ENCODE data around the gene ACVR1B.

ACVR1B gene

GRCh38 chr12:51951199-51951842 lies at the start of gene ACVR1B:
Gene ACVR1B (plus strand): TSS chr12:51951699. CDS start chr12:51951744, 45 bp downstream.
- DNase-seq (ENCODE audit: low read depth): peak; percentile 80

- DNase-seq (ENCODE audit: low read depth): no peak
Observed at GRCh38 chr12:51901881-51902280, 49.6 kb upstream of the ACVR1B start.

DNA sequence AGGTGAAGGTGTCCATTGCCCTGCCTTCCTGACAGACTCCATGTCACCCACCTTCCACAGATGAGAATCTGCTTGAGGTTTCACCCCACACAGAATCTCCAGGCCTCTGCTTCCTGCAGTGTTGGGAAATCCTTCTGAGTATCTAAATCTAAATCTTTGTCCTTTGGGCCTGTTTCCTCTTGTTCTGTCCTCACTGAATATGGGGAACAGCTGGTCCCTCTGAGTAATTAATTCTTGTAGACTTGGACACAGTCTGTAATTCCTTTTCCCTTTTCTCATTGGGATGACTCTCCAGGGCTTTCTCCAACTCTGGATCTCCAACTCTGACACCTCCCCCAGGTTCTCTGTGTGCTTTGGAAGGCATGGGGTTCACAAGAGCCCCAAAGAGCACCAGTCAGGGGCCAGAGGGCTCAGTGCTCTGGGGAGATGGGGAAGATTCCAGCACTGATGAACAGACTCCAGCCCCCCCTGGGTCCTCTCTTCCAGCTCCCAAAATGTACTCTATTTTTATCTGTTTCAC lies 46.5 kb upstream of the ACVR1B start:
- DNase-seq (ENCODE audit: low read depth): no peak

- peak; percentile 62 for DNase-seq (ENCODE audit: low read depth)
Observed at GRCh38 chr12:51905471-51906429, 45.7 kb upstream of the ACVR1B start.

- DNase-seq (ENCODE audit: low read depth): no peak
Observed at GRCh38 chr12:51906430-51907082, 44.9 kb upstream of the ACVR1B start.

DNA sequence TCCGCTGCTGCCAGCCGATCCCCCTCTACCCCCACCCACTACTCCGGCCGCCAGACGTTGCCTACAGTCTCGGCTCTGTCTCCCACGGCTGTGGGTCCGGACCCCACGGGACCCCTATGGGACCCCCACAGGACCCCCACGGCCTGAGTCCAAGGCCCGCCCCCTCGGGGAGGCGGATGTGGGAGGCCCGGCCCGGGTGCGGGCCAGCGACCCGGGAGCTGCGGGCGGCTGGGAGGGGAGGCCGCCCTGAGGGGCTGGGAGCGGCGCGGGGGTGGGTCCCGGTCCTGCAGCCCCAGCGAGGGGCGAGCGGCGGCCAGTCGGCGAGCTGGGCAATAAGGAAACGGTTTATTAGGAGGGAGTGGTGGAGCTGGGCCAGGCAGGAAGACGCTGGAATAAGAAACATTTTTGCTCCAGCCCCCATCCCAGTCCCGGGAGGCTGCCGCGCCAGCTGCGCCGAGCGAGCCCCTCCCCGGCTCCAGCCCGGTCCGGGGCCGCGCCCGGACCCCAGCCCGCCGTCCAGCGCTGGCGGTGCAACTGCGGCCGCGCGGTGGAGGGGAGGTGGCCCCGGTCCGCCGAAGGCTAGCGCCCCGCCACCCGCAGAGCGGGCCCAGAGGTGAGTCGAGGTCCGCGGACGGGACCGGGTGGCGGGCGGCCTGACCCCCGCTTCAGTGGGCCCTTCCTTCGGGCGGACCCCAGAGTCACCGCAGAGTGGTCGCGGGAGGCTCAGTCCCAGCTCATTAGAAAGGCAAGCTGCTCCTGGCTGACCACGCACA lies 44.2 kb upstream of the ACVR1B start, which contains the start of gene ACVRL1:
Gene ACVRL1 (plus strand): TSS at position 422 of the 773 bp plus-strand sequence. CDS start 4,971 bp downstream, outside the sequence.
- DNase-seq (ENCODE audit: low read depth): no peak

DNA sequence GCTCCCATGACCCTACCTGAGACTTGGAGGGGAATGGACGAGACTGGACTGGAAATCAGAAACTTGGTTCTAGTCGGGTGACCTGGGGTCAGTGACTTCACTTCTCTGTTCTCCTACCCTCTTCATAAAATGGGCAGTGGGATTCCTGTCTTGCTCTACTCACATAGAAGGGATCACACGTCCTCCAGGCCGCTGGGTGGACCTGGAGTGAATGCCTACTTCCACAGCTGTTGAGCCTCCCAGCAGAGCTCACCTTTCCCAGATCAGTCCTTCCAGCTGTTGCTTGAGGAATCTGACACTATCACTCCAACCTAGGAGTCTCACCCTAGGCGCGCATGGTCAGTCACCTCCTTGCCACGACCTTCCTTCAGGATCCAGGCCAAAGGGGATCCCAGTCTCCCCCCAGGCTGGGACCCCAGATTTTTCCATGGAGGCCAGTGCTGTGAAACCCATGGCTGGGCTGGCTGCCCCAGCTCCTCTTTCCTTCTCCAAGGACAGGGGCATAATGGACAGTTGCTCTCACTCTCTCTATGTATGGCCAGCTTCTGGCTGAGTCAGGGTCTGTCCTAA lies 43.6 kb upstream of the ACVR1B start:
- DNase-seq (ENCODE audit: low read depth): no peak

- DNase-seq (ENCODE audit: low read depth): no peak
Observed at GRCh38 chr12:51908876-51909592, 42.5 kb upstream of the ACVR1B start.

DNA sequence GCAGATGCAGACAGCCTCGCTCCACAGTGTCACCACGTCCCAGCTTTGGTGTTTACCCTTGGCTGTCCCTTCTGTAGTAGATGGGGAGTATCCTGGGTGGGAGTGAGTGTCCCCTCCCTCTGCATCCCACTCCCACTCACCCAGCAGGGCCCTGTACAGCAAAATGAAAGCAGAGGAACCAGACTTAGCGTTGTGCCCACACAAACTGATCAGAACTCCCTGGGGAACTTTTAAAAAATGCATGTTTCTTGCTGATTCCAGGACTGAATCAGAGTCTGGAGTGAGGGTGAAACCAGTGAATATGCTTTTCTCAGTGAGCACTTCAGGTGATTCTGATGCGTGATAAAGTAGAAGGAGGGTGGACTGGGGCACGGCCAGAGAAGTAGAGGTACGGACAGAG lies 41.3 kb upstream of the ACVR1B start:
- no peak for DNase-seq (ENCODE audit: low read depth)

DNA sequence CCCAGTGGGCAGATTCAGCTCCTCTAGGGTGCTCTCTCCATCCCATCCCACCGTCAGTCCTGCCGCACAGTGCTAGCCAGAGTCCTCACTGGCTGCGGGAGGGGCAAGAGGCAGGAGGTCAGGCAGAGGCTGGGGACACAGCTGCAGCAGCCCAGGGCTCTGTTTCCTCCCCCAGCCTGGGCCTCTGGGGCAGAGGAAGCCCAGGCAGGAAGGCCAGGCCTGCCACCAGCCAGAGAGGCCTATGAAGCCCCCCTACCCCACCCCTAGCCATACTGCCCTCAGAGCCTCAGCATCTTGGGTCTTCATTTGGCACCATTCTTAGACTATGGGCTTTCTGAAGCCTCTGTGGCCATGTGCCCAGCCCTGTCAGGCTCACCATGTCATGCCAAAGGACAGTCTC lies 40.8 kb upstream of the ACVR1B start:
- no peak for DNase-seq (ENCODE audit: low read depth)

DNA sequence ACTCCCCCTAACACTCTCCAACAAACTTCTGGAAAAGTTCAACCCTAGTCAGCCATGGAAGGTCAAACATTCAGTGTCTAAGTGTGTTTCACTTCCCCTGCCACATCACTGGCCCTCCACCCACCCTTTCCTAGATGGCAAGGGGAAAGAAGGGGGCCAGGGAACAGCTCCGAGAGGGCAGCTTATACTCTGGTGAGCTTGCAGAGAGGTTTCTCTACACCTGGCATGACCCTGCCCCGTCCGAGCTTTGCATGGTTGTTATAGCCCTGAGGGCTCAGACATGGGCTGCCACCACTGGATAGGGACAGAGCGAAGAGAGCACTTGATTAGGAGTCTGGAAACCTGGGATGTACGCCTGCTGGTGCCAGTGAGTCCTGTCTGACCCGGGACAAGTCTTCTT lies 40.2 kb upstream of the ACVR1B start:
- no peak for DNase-seq (ENCODE audit: low read depth)

GRCh38 chr12:51911788-51912711 lies 39.4 kb upstream of the ACVR1B start:
- no peak for DNase-seq (ENCODE audit: low read depth)

DNA sequence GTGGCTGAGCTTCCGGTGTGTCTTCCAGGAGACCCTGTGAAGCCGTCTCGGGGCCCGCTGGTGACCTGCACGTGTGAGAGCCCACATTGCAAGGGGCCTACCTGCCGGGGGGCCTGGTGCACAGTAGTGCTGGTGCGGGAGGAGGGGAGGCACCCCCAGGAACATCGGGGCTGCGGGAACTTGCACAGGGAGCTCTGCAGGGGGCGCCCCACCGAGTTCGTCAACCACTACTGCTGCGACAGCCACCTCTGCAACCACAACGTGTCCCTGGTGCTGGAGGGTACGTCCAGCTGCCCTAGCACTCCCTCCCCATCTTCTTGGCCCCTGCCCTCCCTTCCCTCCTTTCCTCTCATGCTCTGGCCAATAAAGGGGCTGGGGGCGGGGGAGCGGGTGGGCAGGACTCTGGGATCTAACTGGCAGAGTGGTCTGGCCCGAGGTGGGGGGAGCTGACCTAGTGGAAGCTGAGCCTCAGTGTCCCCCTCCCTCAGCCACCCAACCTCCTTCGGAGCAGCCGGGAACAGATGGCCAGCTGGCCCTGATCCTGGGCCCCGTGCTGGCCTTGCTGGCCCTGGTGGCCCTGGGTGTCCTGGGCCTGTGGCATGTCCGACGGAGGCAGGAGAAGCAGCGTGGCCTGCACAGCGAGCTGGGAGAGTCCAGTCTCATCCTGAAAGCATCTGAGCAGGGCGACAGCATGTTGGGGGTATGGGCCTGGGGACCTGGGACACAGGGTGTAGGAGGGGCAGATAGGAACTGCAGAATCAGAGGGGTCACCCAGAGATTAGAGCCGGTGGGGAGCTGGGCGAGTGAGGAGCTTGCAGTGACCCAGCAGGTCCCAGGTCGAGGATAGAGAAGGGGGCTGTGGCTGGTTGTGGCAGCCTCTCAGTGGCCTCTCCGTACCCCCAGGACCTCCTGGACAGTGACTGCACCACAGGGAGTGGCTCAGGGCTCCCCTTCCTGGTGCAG lies 38.1 kb upstream of the ACVR1B start:
- DNase-seq (ENCODE audit: low read depth): no peak

GRCh38 chr12:51914034-51914923 lies 37.2 kb upstream of the ACVR1B start:
- no peak for DNase-seq (ENCODE audit: low read depth)

DNA sequence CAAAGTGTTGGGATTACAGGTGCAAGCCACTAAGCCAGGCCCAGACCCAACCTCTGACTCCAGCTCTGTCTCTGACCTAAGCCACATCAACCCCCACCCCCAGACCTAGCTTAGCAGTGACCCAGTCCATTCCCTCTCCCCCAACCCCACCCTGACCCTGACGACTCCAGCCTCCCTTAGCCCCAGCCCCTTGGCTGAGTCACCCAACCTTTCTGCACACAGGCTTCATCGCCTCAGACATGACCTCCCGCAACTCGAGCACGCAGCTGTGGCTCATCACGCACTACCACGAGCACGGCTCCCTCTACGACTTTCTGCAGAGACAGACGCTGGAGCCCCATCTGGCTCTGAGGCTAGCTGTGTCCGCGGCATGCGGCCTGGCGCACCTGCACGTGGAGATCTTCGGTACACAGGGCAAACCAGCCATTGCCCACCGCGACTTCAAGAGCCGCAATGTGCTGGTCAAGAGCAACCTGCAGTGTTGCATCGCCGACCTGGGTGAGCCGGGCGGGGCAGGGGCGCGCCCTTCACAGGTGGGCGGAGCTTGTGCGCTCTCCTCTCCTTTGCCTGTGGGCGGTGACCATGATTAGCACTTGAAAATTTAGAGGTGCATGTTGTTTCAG lies 36.4 kb upstream of the ACVR1B start:
- no peak for DNase-seq (ENCODE audit: low read depth)

- no peak for DNase-seq (ENCODE audit: low read depth)
Observed at GRCh38 chr12:51915951-51916350, 35.5 kb upstream of the ACVR1B start.
